CD4-positive, alpha-beta T cell treated with Interleukin-6 for 4 hours (primary cell): ENCODE measurements around the gene OCSTAMP.
A peak's percentile ranks its signal among the peaks of the same experiment; 100 is the strongest.

Source experiments
- DNase-seq: peaks from one replicate; pipeline ENCODE4 v3.0.0-alpha.2; 2020; ENCODE audit warnings: mixed read lengths

The OCSTAMP gene

DNA sequence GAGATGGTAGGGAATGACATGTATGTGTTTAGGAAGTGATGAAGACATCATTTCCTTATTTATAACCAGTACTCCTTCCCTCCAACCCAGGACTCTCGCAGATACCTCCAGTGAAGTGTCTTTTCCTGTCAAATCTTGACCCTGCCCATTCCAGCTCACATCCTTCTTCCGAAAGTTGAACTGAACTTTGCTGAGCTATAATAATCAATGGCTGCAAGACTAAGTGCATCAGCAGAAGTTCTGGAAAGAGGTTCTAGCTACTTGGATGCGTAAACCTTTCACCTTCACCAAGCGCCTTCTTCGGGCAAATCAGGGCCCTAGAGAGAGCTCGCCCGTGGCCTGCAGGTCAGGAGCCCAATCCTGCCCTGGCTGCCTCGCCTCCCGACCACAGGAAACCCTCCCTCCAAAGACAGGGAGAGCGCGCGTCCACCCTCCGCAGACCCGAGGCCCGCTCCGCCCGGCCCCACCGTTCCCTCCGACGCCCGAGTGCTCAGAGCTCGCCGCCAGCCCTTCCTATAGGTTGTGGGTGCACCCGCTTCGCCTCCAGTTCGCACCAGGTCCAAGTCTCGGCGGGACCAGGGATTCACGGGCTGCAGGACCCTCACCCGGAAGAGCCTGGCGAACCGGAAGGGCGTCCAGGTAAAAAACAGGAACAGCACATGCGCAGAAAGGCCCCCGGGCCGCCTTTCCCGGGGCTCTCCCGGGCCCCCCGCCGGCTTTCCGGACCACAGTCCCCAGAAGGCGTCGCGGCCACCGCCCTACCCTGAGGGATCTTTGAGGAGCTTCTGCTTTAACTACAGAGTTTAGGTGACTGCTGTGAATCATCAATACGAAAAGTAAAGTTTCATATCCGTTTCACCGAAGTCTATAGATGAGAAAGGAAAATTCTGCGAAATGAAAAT lies 37.3 kb downstream of the OCSTAMP start, which contains the start of gene ZNF334:
TSS of gene ZNF334 (minus strand) at position 617 of the 902 bp plus-strand sequence. CDS start 1,457 bp downstream, outside the sequence.
- DNase-seq = peak; percentile 3

GRCh38 chr20:46509523-46509922 lies 40.9 kb downstream of the OCSTAMP start:
- DNase-seq = no peak

- DNase-seq = no peak
Observed at GRCh38 chr20:46507760-46508407, 42.6 kb downstream of the OCSTAMP start.

DNA sequence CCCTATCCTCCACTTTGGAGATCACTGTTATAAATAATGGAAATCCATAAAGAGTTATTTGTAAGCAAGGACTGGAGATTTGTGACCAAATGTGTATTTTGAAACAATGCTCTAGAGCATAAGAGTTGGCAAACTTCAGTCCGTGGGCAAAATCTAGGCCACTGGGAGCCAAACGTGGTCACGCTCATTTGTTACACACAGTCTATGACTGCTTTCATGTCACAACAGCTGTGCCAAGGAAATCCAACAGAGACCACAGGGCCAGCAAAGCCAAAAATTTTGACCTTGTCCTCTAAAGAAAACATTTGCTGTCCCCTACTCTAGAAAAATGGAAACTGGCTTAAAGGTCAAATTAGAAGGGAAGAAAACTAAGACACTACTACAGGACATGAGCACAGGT lies 44.9 kb downstream of the OCSTAMP start:
- DNase-seq = no peak

DNA sequence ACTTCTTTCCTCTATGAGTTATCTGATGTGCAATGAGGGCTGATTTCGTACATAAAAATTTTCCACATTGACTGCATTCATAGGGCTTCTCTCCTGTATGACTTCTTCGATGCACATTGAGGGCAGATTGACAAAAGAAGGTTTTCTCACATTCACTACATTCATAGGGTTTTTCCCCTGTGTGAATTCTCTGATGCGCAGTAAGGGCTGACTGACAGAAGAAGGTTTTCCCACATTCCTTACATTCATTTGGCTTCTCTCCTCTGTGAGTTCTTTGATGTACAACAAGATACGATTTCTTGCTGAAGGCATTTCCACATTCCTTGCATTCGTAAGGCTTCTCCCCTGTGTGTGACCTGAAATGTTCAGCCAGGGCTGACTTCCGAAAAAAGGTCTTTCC lies 48.5 kb downstream of the OCSTAMP start:
- DNase-seq = no peak

DNA sequence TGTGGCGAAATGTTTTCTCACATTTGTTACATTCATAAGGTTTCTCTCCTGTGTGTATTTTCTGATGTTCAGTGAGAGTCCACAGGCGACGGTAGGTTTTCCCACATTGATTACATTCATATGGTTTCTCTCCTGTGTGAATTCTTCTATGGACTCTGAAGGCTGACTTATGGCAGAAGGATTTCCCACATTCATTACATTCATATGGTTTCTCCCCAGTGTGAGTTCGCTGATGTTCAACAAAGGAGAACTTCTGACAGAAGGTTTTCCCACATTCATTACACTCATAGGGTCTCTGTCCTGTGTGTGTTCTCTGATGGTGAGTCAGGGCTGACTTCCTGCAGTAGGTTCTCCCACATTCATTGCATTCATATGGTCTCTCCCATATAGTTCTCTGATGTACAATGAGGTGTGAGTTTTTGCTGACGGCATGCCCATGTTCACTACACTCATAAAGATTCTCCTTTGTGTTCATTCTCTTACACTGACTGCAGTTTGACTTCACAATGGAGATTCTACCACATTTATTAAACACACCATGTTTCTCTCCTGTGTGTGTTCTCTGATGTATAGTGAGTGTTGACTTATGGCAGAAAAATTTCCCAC lies 49.0 kb downstream of the OCSTAMP start:
- DNase-seq = no peak

DNA sequence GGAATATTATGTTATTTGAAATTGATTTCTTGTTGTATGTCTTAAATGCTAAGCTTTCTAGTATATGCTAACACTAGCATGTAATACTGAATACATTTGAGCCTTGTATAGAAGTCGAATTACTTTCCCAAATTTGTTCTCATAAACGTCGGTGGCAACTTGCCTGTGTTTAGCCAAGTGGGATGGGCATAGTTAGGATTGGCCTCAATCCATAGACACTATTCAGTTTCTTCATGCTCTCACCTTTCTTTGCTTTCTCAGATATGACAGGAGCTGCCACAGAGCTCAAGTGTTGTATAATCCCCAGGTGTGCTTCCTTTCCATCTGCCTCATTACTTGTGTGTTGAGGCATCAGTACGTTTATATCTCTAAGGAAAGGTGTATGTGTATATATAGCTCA lies 56.4 kb downstream of the OCSTAMP start:
- no peak for DNase-seq

DNA sequence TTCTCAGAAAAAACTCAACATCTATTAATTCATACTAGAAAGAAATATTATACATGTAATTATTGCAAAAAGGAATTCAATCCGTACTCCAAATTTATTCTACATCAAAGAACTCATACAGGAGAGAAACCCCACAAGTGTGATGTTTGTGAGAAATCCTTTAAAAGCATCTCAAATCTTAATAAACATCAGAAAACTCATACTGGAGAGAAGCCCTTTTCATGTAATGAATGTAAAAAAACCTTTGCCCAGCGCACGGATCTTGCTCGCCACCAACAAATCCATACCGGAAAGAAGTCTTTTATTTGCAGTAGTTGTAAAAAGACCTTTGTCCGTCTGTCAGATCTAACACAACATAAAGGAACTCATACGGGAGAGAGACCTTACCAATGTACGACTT lies 59.1 kb downstream of the OCSTAMP start:
- DNase-seq = no peak
